Gastrocnemius medialis (tissue), 4 donors: ENCODE measurements around the gene LY86. TPM values are rescaled to one million over a fixed set of nuclear protein-coding genes. Genes with fewer than 3 reads are reported as not detected.

Source experiments
- ATAC-seq, 2 donors: fragments of 150-250 bp; one replicate each; pipeline ENCODE4 v1.9.1; 2016
- DNase-seq, 2 donors: peaks; one replicate each; pipeline ENCODE4 v3.0.0-alpha.2; 2019
- H3K27ac ChIP-seq, 4 donors: fragments of 200-600 bp; sonication (generic); 1 replicate in 1 of 4; 2 replicates in 3 of 4; pipeline ENCODE4 v1.5.1; 2016 to 2018; ENCODE audit warnings: mild to moderate bottlenecking in 2 of 4, moderate library complexity in 1 of 4
- H3K27me3 ChIP-seq, 3 donors: fragments of 200-600 bp; sonication (generic) in 2 of 3; 1 replicate in 1 of 3; 2 replicates in 2 of 3; pipeline versions ENCODE4 v1.5.1 to v1.6.0; 2016 to 2019; ENCODE audit warnings: mild to moderate bottlenecking in 1 of 3, moderate library complexity in 1 of 3
- H3K36me3 ChIP-seq, 2 donors: fragments of 200-600 bp; sonication (generic) in 1 of 2; one replicate each; pipeline ENCODE4 v1.5.1; 2017 to 2018
- H3K4me1 ChIP-seq, 2 donors: fragments of 200-600 bp; sonication (generic) in 1 of 2; one replicate each; pipeline ENCODE4 v1.5.1; 2016 to 2017; ENCODE audit warnings: mild to moderate bottlenecking in 2 of 2
- H3K4me3 ChIP-seq, 4 donors: fragments of 200-600 bp; sonication (generic) in 3 of 4; 1 replicate in 1 of 4; 2 replicates in 3 of 4; pipeline ENCODE4 v1.5.1; 2016 to 2019; ENCODE audit warnings: mild to moderate bottlenecking in 2 of 4
- H3K9me3 ChIP-seq, 3 donors: fragments of 200-600 bp; sonication (generic) in 2 of 3; 1 replicate in 1 of 3; 2 replicates in 2 of 3; pipeline ENCODE4 v1.5.1; 2016 to 2019
- CTCF ChIP-seq, 5 experiments: fragments of 450-650 bp in 3 of 5; fragments of 200-600 bp in 2 of 5; sonication (generic) in 2 of 5; IDR thresholded peaks in 4 of 5; conservative IDR thresholded peaks in 1 of 5; 1 replicate in 4 of 5; 2 replicates in 1 of 5; pipeline ENCODE4 v1.5.1; 2016 to 2019; ENCODE audit warnings: antibody characterized with exemption in 5 of 5, mild to moderate bottlenecking in 3 of 5, moderate library complexity in 3 of 5
- POLR2A ChIP-seq, 2 donors: fragments of 450-650 bp; IDR thresholded peaks; one replicate each; pipeline ENCODE4 v1.6.1; 2017; ENCODE audit warnings: antibody characterized with exemption in 2 of 2, mild to moderate bottlenecking in 2 of 2, moderate library complexity in 2 of 2
- in situ Hi-C, 4 donors: fragments of 200-750 bp; cut with MboI; loops; one replicate each; pipeline versions ENCODE4 v1.15.0 to v1.8.0; 2017; ENCODE audit warnings: low sequenced_read_pairs in 4 of 4
- intact Hi-C: fragments of 100-400 bp; cut with DNase I; formaldehyde crosslinking; loops from one replicate; pipeline ENCODE4 v1.15.1; 2023; ENCODE audit warnings: low total_unique reads
- total RNA-seq, 4 donors: library from RNA; depleted of rRNA; stranded (reverse); fragments of >200 nt; gene quantifications; one replicate each; pipeline versions ENCODE4 v1.1.0 to v1.2.3, GENCODE V29; 2016

LY86 gene
- total RNA-seq, 4 donors from 2014 or later = 0.49 to 1.3 TPM; not detected in 2

GRCh38 chr6:6583836-6584235 lies 4.7 kb upstream of the LY86 start:
- Histone ChIP-seq H3K4me1 (no peaks in the 10 kb centered on the region), H3K9me3 (no peaks in the 10 kb centered on the region), H3K27me3 (no peaks in the 10 kb centered on the region), H3K27ac (no peak overlapping the region), H3K36me3 (no peaks in the 10 kb centered on the region), H3K4me3 (no peak overlapping the region)
- intact Hi-C loops = no loop called here
- in situ Hi-C loops = no loop called here
- DNase-seq = no peak
- no peak for ATAC-seq
- TF ChIP-seq POLR2A (IDR thresholded peaks at IDR 0.05) (no peak), CTCF (IDR thresholded peaks at IDR 0.05 in 4 of 5, conservative IDR thresholded peaks at IDR 0.05 in 1 of 5) (no peak)

DNA sequence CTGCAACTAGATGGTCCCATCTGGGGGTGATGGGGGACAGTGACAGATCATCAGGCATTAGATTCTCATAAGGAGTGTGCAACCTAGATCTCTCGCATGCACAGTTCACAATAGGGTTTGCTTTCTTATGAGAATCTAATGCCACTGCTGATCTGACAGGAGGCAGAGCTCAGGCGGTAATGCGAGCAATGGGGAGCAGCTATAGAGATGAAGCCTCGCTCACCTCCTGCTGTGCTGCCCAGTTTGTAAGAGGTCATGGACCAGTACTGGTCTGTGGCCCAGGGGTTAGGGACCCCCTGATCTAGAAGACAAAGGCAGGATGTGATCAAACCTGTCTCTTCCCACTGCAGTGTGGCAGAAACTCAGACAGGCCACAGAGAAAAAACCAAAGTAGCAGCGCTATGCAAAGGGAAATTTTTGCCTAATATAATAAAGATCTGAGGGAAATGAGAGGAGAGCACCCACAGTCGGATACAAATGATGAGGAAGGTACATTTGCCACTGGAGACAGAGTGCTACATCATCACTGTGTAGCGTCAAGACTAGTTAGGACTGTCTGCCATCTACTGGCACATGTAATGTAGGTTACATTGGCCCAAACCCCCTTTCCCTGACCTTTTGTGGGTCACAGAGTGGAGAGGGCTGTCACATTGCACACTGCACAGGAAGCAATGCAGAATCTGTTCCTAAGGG lies 4.1 kb upstream of the LY86 start:
- Histone ChIP-seq H3K27ac (no peak overlapping the region), H3K36me3 (no peaks in the 10 kb centered on the region), H3K4me1 (no peaks in the 10 kb centered on the region), H3K27me3 (no peaks in the 10 kb centered on the region), H3K4me3 (no peak overlapping the region), H3K9me3 (no peaks in the 10 kb centered on the region)
- TF ChIP-seq CTCF (IDR thresholded peaks at IDR 0.05 in 4 of 5, conservative IDR thresholded peaks at IDR 0.05 in 1 of 5) (no peak), POLR2A (IDR thresholded peaks at IDR 0.05) (no peak)
- intact Hi-C loops = no loop called here
- in situ Hi-C loops = no loop called here
- ATAC-seq = no peak
- DNase-seq = no peak

DNA sequence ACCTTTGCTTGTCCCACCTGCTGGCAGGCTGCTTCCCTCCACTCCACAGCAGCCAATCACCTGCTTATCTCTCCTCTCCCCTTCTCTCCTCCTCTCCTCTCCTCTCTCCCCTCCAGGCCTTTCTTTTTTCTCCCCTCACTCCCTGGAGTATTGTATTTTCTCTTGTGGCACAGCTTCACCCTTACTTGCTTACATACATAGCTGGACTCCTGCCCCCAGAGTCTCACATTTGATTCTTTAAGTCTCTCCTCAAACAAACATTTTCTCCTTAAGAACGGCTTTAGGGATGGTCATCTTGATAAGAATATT lies 3.6 kb upstream of the LY86 start:
- no peaks in the 10 kb centered on the region for H3K36me3 ChIP-seq
- no peak overlapping the region for H3K27ac ChIP-seq
- H3K4me3 ChIP-seq = no peak overlapping the region
- in situ Hi-C loops = no loop called here
- DNase-seq = no peak
- TF ChIP-seq POLR2A (IDR thresholded peaks at IDR 0.05) (no peak), CTCF (IDR thresholded peaks at IDR 0.05 in 4 of 5, conservative IDR thresholded peaks at IDR 0.05 in 1 of 5) (no peak)
- H3K4me1 ChIP-seq = no peaks in the 10 kb centered on the region
- intact Hi-C loops = no loop called here
- H3K9me3 ChIP-seq = no peaks in the 10 kb centered on the region
- H3K27me3 ChIP-seq = no peaks in the 10 kb centered on the region
- ATAC-seq = no peak

GRCh38 chr6:6586167-6586566 lies 2.4 kb upstream of the LY86 start:
- Histone ChIP-seq H3K36me3 (no peaks in the 10 kb centered on the region), H3K9me3 (no peaks in the 10 kb centered on the region), H3K4me1 (no peaks in the 10 kb centered on the region), H3K27ac (no peak overlapping the region), H3K4me3 (no peak overlapping the region), H3K27me3 (no peaks in the 10 kb centered on the region)
- in situ Hi-C loops = no loop called here
- no peak for ATAC-seq
- DNase-seq = no peak
- TF ChIP-seq POLR2A (IDR thresholded peaks at IDR 0.05) = no peak
- no peak for TF ChIP-seq CTCF (IDR thresholded peaks at IDR 0.05 in 4 of 5, conservative IDR thresholded peaks at IDR 0.05 in 1 of 5)
- intact Hi-C loops = no loop called here
